ENCODE results near the gene KCNH1. TPM values are rescaled to one million over a fixed set of nuclear protein-coding genes. Genes with fewer than 3 reads are reported as not detected.

The KCNH1 gene
- total and polyA plus RNA-seq, 10 donors, result not detected

DNA sequence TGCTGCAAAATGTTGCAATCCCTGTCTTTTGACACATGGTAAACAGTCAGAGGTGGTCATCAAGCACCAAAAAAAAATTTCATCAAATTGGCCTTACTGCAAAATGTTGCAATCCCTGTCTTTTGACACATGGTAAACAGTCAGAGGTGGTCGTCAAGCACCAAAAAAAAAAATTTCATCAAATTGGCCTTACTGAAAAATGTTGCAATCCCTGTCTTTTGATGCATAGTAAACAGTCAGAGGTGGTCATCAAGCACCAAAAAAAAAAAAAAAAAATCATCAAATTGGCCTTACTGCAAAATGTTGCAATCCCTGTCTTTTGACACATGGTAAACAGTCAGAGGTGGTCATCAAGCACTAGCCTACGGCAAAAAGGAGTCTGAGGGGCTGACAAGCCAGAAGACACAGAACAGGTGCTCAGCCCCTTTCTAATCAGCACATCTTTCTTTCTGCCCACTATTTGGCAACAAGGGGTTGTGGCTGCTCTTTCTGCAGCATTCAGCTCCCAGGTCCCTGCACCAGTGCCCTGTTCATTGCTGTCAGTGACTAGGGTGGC, 223.8 kb downstream of the KCNH1 start:
- intact Hi-C loops (cut with DNase I; ENCODE audit: low total_unique reads), result no loop called here
- Histone ChIP-seq H3K27me3 (replicated peaks in 1 of 7) (peaks cover 0 to 43% (median 0%) of the 10 kb centered on the region in 7 donors), H3K4me1 (no peaks in the 10 kb centered on the region), H3K27ac (no peak overlapping the region), H3K9me3 (no peaks in the 10 kb centered on the region), H3K36me3 (no peaks in the 10 kb centered on the region), H3K4me3 (no peak overlapping the region)
- no peak for TF ChIP-seq POLR2AphosphoS5 (IDR thresholded peaks at IDR 0.05)
- TF ChIP-seq, protein P1, sequence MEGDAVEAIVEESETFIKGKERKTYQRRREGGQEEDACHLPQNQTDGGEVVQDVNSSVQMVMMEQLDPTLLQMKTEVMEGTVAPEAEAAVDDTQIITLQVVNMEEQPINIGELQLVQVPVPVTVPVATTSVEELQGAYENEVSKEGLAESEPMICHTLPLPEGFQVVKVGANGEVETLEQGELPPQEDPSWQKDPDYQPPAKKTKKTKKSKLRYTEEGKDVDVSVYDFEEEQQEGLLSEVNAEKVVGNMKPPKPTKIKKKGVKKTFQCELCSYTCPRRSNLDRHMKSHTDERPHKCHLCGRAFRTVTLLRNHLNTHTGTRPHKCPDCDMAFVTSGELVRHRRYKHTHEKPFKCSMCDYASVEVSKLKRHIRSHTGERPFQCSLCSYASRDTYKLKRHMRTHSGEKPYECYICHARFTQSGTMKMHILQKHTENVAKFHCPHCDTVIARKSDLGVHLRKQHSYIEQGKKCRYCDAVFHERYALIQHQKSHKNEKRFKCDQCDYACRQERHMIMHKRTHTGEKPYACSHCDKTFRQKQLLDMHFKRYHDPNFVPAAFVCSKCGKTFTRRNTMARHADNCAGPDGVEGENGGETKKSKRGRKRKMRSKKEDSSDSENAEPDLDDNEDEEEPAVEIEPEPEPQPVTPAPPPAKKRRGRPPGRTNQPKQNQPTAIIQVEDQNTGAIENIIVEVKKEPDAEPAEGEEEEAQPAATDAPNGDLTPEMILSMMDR (IDR thresholded peaks at IDR 0.05 in 8 of 11, conservative IDR thresholded peaks at IDR 0.05 in 3 of 11), result no peak
- WGBS, 5 donors, result 55 to 68% (median 56%) methylated on average over 2 of the region's 2 CpGs
- DNase-seq, result no peak

DNA sequence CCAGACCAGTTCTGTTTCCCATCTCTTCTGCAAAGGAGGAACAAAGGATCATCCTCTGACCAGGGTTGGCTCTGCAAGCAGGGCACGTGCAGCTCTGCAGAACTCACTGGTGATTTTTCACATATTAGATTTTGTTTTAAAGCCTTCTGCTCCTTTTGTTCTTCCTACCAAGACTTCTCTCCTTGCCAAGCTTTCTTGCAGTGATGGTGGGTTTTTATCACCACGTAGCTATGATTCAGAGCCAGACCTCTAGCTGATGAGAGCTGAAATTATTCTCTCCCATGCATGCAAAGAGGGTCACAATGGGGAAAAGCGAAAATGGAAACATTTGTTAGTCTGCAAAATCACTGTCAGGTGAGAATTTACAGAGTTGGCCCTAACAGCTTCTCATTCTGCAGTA, 225.2 kb downstream of the KCNH1 start:
- DNase-seq, result no peak
- H3K9me3 ChIP-seq, result no peaks in the 10 kb centered on the region
- intact Hi-C loops (cut with DNase I; ENCODE audit: low total_unique reads), result no loop called here
- H3K4me1 ChIP-seq, result no peaks in the 10 kb centered on the region
- peaks cover 0 to 52% (median 0%) of the 10 kb centered on the region in 7 donors for H3K27me3 ChIP-seq (replicated peaks in 1 of 7)
- TF ChIP-seq POLR2AphosphoS5 (IDR thresholded peaks at IDR 0.05) (no peak), POLR2A (IDR thresholded peaks at IDR 0.05) (no peak)
- TF ChIP-seq, protein P1 (IDR thresholded peaks at IDR 0.05 in 8 of 11, conservative IDR thresholded peaks at IDR 0.05 in 3 of 11), result no peak
- H3K36me3 ChIP-seq, result no peaks in the 10 kb centered on the region
- H3K27ac ChIP-seq, result no peak overlapping the region
- no peak overlapping the region for H3K4me3 ChIP-seq
- WGBS, 5 donors, result 53 to 67% (median 62%) methylated on average over 3 of the region's 3 CpGs

DNA sequence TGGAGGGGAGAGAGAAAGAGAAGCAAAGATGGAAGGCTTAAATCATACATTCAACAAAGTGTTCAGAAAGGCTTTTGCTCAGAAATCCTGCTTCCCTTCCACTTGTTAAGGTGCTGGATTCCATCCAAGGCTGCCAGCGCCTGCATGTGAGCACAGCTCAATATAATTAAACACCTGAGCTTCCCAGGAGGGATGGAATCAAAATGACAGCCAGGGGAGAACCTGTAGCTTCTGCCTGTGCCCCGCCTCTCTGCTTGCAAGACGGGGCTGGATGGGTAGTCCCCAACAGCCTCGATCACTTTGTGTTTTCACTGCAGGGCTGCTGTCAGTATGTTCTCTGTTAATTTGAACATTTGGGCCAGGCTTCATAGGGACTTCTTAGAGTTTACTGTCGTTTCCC, 225.7 kb downstream of the KCNH1 start:
- Histone ChIP-seq H3K4me3 (no peak overlapping the region), H3K9me3 (no peaks in the 10 kb centered on the region), H3K27ac (no peak overlapping the region), H3K4me1 (no peaks in the 10 kb centered on the region), H3K36me3 (no peaks in the 10 kb centered on the region), H3K27me3 (replicated peaks in 1 of 7) (peaks cover 0 to 54% (median 0%) of the 10 kb centered on the region in 7 donors)
- 48 to 66% (median 52%) methylated on average over 5 of the region's 5 CpGs for WGBS, 5 donors
- DNase-seq, result no peak
- intact Hi-C loops (cut with DNase I; ENCODE audit: low total_unique reads), result no loop called here
- TF ChIP-seq, protein P1 (IDR thresholded peaks at IDR 0.05 in 8 of 11, conservative IDR thresholded peaks at IDR 0.05 in 3 of 11), result no peak
- TF ChIP-seq POLR2AphosphoS5 (IDR thresholded peaks at IDR 0.05) (no peak), POLR2A (IDR thresholded peaks at IDR 0.05) (no peak)

DNA sequence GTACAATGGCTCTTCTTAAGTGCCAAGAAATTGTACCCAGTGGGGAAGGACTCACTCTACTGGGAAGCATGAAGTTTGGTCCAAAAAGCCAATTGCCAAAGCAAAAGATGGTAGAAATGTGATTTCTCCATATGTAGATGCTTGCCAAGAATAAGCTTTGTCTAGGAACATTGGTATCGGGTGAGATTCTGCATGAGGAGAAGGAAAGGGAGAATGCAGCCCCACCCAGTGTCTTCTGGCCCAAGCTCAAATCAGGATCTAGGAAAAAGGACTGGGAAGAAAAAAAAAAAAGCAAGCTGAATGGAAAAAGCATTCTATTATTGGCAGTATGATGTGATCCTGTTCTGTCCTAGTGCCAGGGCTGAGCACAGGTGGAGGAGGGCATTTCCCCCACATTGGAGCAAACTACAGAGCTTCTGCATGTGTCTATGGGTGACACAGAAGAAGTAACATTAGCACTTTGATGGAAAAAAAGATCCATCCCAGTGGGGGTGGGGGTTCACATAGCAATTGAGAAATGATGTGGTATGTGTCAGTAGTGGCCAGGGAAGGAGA, 226.6 kb downstream of the KCNH1 start:
- H3K27me3 ChIP-seq (replicated peaks in 1 of 7), result peaks cover 0 to 63% (median 0%) of the 10 kb centered on the region in 7 donors
- intact Hi-C loops (cut with DNase I; ENCODE audit: low total_unique reads), result no loop called here
- TF ChIP-seq POLR2A (IDR thresholded peaks at IDR 0.05) (no peak), POLR2AphosphoS5 (IDR thresholded peaks at IDR 0.05) (no peak)
- TF ChIP-seq, protein P1 (IDR thresholded peaks at IDR 0.05 in 8 of 11, conservative IDR thresholded peaks at IDR 0.05 in 3 of 11), result no peak
- H3K4me1 ChIP-seq, result no peaks in the 10 kb centered on the region
- 87 to 100% (median 91%) methylated on average over 1 of the region's 1 CpG for WGBS, 5 donors
- H3K9me3 ChIP-seq, result no peaks in the 10 kb centered on the region
- no peaks in the 10 kb centered on the region for H3K36me3 ChIP-seq
- no peak for DNase-seq
- H3K27ac ChIP-seq, result no peak overlapping the region
- H3K4me3 ChIP-seq, result no peak overlapping the region
